Measurements from ENCODE around the gene TYW1.
"Not testable (repeated sequence)": the region's sequence is repeated elsewhere in the genome, so short reads cannot be mapped to it uniquely, and the experiment has no call there.

TYW1 gene

DNA sequence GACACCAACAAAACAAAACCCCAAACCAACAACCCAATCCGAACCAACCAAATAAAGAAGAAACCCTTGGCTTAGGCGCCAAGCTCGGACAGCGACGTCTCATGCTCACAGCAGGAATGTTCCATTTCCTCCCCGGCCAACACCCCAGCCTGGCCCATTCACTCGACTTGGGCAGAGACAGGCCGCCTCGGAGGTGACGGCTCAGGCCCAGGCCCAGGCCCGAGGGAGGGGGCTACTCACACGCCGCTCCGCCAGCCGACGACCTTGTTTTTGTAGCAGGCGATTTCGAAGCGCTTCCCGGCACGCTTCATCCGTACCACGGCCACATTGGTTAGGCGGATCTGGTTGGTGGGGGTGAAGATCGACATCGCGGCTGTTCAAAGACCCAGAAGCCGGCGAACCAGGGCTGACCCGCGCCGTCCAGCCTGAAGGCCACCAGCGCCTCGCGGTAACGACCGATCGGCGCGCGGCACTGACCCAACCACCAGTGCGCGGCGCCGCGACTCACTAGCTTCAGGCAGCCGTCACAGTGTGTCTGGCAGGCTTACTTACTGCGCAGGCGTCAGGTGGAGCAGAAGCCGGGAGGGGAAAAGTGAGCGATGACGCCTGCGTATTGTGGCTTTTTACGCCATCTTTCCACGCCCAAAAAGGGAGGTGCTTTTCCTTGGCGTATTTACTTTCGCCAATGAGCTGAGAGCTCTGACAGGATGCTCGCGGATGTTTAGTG is 1.4 kb upstream of the TYW1 start, which contains the start of gene SBDS:
Gene SBDS, minus strand, starts transcription at position 537 of the 727 bp plus-strand sequence. Its CDS starts 169 bp downstream, at position 368.
- peak; percentile 99 for DNase-seq

DNA sequence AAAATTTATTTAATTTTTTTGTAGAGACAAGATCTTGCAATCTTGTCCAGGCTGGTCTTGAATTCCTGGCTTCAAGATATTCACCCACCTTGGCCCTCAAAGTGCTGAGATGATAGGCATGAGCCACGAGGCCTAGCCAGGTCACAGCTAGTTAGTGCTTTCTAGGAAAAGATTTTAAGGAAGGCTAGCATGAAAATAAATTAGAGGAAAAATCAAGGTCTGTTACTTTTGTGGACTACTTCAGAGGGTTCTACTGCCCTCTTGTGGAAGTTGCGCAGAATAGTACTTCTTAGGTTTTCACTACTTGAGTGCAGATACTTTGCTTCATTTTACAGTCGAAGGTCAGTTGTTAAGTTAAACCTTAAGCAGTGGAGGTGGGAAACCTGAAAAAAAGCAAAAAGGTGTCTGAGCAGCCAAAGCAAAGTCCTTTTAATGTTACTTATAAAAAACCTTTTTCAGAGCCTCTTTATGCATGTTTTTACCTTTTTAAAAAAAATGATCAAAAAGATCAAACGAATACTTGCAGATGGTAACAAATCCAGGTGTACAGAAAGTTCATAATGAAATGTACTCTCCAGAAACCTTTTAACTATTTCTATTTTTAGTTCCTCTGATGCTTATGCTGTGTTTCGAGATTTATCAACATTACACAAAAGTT is 4.1 kb downstream of the TYW1 start:
- DNase-seq: peak; percentile 28

DNA sequence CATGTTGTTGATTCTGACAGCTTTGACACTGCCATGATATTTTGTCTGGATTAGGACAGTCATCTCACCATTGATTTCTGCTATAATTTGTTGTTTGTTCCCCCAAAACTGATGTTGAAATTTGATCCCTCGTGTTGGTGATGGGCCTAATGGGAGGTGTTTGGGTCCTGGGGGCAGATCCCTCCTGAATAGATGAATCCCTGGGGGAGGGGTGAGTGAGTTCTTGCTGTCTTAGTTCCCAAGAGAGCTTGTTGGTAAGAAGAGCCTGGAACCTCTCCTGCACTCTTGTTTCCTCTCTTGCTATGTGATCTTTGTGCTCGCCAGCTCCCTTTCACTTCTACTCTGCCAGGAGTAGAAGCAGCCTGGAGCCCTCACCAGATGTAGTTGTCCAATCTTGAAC is 7.5 kb downstream of the TYW1 start:
- DNase-seq: not testable (repeated sequence)

DNA sequence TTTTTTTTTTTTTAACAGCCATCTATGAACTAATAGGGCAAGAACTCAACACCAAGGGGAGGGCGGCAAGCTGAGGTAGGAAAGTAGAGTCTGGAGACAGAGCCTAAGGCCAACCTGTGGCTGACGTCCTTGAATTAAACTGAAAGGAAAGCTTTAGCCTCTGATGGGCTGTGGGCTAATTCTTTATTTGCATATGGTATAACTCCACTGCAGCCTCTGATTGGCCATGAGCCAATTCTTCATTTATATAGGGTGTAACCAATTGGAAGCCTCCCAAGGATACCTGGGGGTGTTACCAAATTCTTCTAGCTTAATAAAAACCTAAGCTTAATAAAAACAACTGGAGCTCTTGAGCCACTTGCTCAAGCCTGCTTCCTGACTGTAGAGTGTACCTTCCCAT is 10.3 kb downstream of the TYW1 start:
- no peak for DNase-seq

DNA sequence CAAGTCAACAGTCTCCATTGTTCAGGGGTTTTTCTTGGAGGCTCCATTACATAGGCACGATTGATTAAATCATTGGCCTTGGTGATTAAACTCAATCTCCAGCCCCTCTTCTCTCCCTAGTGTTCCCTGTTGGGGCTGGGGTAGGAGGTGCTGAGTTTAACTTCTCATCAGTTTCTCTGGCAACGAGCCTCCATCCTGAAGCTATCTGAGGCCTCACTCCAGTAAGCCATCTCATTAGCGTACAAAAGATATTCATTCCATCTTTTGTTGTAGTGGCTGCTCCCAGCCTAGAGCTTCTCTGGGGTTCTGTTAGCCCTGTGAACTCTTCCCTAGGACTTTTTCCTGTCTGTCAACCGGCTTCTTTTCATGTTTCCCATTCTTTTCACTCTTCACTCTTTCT is 11.6 kb downstream of the TYW1 start:
- no peak for DNase-seq

DNA sequence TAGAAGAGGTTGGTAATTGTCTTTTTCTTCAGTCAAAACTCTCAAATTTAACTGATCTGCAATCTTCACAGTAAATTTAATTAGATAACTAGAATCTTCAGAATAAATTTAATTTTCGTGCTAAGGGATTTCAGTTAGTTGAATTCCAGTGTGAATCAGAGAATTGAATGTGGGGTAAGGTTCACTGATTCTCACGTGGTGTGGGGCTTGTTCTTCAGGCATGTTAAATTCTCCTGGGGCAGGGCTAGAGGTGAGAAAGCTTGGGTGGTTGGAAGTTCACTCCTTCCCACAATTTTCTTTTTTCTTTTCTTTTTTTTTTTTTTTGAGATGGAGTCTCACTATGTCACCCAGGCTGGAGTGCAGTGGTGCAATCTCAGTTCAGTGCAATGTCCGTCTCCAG is 13.0 kb downstream of the TYW1 start:
- DNase-seq: not testable (repeated sequence)

DNA sequence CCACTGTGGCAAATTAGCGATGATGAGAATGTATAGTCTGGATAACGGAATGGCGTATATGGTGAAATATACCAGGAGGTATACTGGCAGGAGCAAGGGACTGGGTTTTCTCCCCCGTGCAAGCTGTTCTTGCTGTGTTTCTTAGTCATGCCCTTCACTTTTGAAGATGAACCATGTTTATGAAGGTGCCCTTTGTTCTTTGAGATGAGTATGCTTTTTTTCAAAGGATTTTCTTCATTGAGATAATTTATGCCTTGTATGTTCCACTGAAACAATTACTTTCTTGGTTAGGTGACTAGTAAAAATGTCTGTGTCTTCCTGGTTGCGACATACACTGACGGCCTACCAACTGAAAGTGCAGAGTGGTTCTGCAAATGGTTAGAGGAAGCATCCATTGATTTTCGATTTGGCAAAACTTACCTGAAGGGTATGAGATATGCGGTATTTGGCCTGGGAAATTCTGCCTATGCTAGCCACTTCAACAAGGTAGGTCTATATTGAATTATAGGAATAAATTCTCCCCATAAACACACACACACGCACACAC is 17.5 kb downstream of the TYW1 start:
- not testable (repeated sequence) for DNase-seq

DNA sequence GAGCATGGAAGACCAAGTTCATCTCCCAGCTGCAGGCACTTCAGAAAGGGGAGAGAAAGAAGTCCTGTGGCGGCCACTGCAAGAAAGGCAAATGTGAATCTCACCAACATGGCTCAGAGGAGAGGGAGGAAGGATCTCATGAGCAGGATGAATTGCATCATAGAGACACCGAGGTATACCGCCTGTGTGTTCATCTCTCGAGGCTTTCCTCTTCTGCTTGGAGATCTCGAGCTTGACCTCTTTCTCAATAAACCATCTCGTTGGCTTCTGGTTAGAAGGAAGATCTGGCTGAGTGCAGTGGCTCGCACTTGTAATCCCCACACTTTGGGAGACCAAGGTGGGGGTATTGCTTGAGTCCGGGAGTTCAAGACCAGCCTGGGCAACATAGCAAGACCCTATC is 21.3 kb downstream of the TYW1 start:
- DNase-seq: not testable (repeated sequence)

DNA sequence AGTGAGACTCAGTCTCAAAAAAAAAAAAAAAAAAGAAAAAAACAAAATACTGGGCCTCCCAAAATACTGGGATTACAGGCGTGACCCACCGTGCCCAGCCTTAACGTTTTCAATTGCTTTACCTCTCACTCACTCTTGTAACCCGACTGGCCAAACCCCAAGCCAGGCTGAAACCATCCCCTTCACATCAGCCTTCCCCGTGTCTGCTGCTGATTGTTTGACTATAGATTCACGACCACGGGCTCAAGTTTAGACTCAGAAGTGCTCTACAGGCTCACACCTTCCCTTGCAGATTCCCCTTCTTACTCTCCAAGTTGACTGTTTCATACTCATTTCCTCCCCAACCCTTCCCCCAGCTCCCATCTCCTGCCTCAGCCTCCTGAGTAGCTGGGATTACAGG is 22.3 kb downstream of the TYW1 start:
- DNase-seq: no peak

DNA sequence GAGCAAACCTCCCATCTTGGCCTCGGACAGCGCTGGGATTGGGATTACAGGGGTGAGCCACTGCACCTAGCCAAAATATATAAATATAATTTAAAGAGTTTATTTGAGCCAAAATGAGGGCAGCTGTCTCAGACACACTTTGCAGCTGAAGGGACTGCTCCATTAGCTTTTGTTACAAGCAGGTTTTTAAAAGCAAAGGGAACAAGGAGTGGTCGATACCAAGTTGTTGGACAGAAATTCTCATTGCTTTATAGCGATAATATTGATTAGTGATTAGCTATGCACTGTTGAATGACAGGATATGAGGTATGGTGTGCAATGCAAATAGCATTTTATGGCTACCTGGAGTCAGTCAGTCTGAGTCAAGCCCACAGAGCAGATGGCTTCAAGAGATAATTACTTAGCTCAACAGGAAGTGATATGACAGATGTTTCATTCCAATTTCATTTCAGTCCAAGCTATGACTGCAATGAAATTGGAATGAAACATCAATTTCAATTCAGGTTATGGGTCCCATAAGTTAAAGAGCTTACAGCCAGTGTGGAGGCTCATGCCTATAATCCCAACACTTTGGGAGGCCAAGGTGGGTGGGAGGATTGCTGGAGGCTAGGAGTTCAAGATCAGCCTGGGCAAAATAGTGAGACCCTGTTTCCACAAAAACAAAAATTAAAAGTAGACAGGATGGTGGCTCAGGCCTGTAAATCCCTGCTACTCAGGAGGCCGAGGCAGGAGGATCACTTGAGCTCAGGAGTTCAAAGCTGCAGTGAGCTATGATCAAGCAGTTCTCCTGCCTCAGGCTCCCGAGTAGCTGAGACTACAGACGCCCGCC is 23.1 kb downstream of the TYW1 start:
- peak; percentile 63 for DNase-seq

DNA sequence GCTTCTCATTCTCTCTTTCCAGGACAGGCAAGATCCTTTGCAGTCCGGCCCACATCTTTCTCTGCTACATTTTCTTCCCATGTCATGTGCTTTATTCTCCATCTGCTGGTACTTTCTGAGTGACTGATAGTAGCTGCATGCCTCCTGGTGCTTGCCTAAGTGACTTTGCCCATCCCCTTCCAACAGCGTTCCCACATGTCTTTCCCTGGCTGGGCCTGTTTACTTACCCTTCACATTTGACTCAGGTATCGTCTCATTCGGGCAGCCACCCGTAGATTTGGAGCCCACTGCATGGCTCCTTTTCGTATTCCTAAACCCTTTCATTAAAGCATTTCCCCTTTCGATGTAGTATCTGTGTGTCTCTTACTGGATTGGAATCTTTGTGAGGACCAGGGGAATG is 24.6 kb downstream of the TYW1 start:
- no peak for DNase-seq

DNA sequence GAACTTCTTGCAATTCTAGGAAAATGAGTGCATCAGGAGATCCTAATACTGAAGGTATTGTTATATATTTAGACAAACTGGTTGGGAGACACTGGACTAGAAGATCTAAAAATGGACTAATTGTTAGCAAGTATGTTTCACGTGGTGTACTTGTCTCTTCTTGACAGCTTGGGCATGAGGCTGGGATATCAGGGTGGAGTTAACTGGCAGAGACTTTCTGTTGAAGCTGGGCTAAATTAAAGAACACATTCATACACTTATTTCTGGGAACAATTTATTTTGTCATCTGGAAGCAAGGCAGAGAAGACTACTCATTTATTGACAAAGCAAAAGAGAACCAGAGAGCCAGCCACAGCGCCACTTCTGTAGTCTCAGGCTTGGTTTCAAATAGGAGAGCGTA is 25.9 kb downstream of the TYW1 start:
- DNase-seq: no peak

DNA sequence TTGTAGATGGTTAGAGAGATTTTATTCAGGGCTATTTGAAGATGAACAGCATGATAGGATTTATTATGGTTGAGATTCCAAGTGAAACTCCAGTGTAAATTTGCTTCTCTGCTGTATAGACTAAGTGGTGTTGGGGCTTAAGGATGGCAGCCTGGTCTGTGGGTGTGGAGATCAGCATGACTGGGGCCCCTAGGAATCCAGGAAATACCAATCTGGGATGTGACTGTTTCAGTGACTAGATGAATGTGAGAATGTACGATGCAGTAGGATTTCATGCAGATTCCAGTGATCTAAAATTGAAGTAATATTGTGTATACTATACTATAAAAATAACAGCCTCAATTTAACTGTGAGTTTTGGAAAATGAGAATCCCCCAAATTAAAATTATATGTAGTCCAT is 28.8 kb downstream of the TYW1 start:
- DNase-seq: peak; percentile 72

DNA sequence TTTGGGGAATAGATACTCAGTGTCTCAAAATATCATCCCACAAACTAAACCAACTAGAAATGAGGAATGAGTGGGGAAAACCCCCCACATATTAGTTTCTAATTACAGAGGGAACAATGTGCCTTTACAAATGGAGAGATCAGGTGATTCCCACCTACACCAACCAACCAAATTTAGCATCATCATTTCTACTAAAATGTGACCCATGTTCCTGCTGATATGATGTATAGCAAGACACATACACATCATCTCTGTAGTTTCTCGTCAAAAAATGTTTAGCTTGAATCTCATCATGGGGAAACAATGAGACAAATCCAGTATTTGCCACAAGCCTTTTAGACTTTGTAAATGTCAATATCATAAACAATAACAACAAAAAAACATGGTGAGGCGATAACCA is 35.1 kb downstream of the TYW1 start:
- not testable (repeated sequence) for DNase-seq

DNA sequence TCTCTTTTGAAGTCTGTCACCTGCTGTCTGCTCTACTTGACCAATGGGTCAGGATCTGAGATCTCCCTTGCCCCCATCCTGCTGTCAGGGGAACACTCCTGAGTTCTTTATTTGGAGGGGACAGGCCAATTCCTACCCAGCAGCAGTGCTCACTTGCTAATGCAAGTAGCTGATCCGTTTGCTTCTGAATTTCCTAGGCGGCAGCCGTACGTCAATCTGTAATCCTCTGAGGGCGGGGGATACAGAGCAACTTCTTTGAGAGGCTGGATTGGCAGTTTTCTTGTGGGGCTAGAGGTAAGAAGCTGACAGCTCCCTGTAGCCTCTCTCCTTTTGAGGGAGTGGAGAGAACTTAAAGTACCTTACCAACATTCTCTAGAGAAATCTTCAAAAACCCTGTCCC is 36.6 kb downstream of the TYW1 start:
- DNase-seq: no peak

DNA sequence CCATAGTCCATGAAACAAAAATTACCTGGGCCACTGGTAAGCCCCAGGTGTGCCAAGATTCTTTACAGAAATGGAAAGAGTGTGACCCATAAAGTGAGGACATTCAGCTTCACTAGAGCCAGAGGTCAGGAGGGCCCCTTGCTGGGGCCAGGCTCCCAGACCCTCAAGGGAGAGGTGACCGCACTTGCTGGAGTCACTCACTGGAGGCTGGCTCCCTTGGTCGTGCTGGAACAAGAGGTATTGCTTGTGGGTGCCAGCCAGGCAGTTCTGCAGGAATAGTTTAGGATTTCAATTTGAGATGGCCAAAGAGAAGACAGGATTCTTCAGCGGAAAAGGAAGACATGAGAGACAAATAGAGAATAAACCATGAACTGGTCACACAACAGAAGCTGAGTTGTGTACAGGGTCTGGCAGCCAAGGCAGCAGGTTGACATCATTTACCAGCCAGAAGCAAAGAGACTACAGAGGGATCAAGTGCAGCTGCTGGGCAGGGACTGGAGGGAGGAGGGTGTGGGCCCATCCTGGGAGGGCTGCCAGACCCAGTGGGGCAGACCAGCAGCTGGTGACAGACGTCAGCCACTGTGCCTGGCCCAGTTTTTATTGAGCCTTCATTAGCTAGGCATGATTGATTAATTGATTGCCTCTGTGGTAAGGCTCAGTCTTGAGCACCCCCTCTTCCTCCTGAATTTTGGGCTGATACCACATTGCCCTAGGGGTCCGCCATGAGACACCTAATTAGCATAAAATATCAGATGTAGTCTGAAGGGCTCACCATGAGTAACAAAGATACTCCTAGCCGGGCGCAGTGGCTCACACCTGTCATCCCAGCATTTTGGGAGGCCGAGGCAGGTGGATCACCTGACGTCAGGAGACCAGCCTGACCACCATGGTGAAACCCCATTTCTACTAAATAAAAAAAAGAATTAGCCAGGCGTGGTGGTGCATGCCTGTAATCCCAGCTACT is 40.1 kb downstream of the TYW1 start:
- not testable (repeated sequence) for DNase-seq

DNA sequence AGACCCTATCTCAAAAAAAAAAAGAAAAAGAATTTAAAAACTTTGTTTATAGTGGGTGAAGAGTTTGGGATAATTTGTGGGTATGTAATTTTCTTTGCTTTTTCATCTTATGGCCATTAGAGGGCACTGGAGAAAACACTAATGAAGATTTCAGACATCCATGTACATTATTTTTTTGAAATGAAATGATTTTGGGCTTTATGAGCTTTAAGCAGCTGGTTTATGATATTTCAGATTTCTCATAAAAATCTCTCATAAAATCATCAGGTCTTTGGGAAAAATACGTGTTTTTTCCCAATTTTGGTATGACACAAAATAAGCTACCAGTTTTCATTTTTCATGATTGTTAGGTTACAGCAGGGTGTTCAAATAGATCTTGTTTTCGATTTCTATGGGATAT is 44.2 kb downstream of the TYW1 start:
- DNase-seq: not testable (repeated sequence)

DNA sequence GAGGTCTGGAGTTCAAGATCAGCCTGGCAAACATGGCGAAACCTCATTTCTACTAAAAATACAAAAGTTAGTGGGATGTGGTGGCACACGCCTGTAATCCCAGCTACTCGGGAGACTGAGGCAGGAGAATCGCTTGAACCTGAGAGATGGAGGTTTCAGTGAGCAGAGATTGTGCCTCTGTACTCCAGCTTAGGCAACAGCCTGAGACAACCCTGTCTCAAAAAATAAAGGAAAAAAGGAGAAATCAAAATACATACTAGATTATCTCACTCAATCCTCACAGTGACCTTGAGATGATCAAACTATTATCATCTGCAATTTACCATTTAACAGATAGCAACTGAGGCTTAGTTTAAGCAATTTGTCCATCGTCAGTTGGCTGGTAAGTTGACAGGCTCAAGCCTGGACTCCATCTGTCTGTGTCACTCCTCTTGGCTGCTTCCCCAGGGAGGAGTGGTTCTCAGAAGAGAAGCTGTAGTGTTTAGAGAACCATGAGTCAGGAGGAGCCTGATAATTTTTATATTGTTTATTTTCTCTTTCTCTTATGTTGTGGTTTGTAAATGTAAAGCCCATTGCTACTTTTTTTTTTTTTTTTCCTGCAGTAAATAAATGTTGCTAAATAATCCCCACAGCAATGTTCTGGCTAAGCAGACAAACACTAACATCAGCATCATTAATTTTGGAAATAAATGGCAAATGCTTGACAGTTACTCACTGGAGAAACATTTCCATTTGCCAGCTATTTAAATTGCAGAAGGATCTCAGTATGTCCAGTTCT is 46.3 kb downstream of the TYW1 start:
- peak; percentile 80 for DNase-seq

DNA sequence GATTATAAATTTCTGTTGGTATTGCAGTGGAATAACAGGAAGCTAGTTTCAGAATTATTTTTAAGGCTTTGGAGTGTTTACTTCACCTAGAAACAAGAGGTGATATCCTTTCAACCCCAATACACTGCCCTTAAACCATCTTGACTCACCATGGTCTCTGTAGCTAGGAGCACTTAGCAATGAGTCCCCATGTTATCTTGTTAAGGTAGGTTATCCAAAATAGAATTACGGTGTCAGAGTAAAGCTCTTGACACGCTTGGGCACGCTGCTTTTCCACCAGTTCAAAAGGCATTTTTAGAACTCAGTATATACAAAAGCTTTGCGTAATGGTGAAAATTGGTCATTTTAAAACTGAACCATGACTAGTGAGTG is 46.9 kb downstream of the TYW1 start:
- not testable (repeated sequence) for DNase-seq

DNA sequence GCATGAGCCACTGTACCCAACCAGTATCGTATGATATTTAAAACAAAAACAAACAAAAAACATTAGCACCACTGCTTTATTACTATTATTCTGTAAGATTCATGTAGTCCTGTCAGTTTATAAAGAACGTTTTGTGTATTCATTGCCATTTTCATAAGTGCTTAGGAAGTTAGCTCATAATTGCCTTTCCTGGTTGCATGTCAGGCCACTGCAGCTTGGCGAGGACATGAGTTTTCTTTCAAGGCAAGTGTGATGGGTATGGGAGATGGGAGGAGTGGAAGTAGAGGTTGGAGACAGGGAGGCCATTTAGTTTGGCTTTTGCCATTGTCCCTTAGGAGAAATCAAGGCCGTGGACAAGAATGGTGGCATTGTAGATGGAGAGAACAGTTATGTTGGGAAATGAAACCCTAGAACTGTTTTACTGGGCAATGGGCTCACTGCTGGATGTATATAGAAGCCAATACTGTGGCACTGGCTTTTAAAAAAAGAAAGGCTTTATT is 48.9 kb downstream of the TYW1 start:
- no peak for DNase-seq

DNA sequence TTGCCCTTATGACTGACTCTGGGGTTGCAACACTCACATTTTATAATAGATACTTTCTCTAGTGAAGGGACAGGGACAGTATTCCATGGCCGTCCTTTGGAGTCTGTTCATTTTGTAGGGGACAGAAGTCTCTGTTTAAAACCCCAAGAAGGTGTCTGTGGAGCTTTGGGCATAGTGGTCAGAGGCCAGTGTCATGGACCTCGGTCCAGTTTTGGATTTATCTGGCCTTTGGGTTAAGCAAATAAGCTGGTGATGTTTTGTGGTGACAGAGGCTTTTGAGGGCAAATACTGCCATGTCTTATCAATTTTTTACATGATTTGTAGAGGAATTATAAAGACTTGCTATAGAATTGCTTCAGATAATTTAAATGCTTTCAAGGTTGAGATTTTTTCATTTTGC is 50.2 kb downstream of the TYW1 start:
- not testable (repeated sequence) for DNase-seq

All from fibroblast of skin of right quadriceps (primary cell).